Left lung (tissue), 8 donors: ENCODE data around the gene RILPL2. TPM values are rescaled to one million over a fixed set of nuclear protein-coding genes. Genes with fewer than 3 reads are reported as not detected.

Experiments
- polyA plus RNA-seq, 6 donors: library from polyadenylated mRNA; unstranded; fragments of 120-200 nt; gene quantifications; one replicate each; pipeline ENCODE4 v1.2.1, GENCODE V29; 2013; ENCODE audit not compliant: insufficient read length in 6 of 6
- total RNA-seq, 2 donors: library from RNA; stranded (reverse); fragmentation: NEBNext Ultra II Directional; extraction: Animal tissue kit (Norgen Biotek cat#: 25700); gene quantifications; one replicate each; pipeline ENCODE4 v1.2.1, GENCODE V29; 2021
- donor health status: DM: no; HTN: yes; CAD: no.
- donor health status: DM: no; HTN: no; CAD: no.

The RILPL2 gene
- total and polyA plus RNA-seq, 8 donors = 4.6 to 14.0 (median 5.4) TPM

Other genes with a start within 250 kb of the RILPL2 start
- 10 to 100 TPM; 27.6 to 28.1 TPM for gene MPHOSPH9, start 203.5 kb downstream of the RILPL2 start, total RNA-seq
- 10 to 100 TPM; 33.9 to 46.7 (median 37.7) TPM for gene MPHOSPH9, start 203.5 kb downstream of the RILPL2 start, polyA plus RNA-seq
- gene MTRFR, start 203.2 kb downstream of the RILPL2 start, total RNA-seq = 10 to 100 TPM; 13.2 to 13.3 TPM
- gene MTRFR, start 203.2 kb downstream of the RILPL2 start, polyA plus RNA-seq = 10 to 100 TPM; 24.4 to 28.5 (median 26.8) TPM
- 100 to 1,000 TPM; 145 to 154 TPM for gene CDK2AP1, start 164.8 kb downstream of the RILPL2 start, total RNA-seq
- 100 to 1,000 TPM; 213 to 299 (median 244) TPM for gene CDK2AP1, start 164.8 kb downstream of the RILPL2 start, polyA plus RNA-seq
- 10 to 100 TPM; 26.5 to 32.1 TPM for gene SBNO1, start 71.8 kb downstream of the RILPL2 start, total RNA-seq
- 10 to 100 TPM; 27.4 to 30.9 (median 28.8) TPM for gene SBNO1, start 71.8 kb downstream of the RILPL2 start, polyA plus RNA-seq
- 10 to 100 TPM; 39.7 to 42.4 TPM for gene KMT5A, start 52.6 kb downstream of the RILPL2 start, total RNA-seq
- 10 to 100 TPM; 53.4 to 65.0 (median 57.0) TPM for gene KMT5A, start 52.6 kb downstream of the RILPL2 start, polyA plus RNA-seq
- gene SNRNP35, start 21.5 kb upstream of the RILPL2 start, total RNA-seq = 10 to 100 TPM; 22.6 to 24.5 TPM
- 10 to 100 TPM; 35.3 to 42.6 (median 39.0) TPM for gene SNRNP35, start 21.5 kb upstream of the RILPL2 start, polyA plus RNA-seq
- 10 to 100 TPM; 11.9 to 19.1 TPM for gene RILPL1, start 97.0 kb upstream of the RILPL2 start, total RNA-seq
- 10 to 100 TPM; 19.2 to 25.2 (median 23.1) TPM for gene RILPL1, start 97.0 kb upstream of the RILPL2 start, polyA plus RNA-seq
- 100 to 1,000 TPM; 270 to 343 TPM for gene TMED2, start 147.9 kb upstream of the RILPL2 start, total RNA-seq
- gene TMED2, start 147.9 kb upstream of the RILPL2 start, polyA plus RNA-seq = 100 to 1,000 TPM; 162 to 214 (median 193) TPM
- gene DDX55, start 165.4 kb upstream of the RILPL2 start, total RNA-seq = 10 to 100 TPM; 13.9 to 21.5 TPM
- 10 to 100 TPM; 36.1 to 59.3 (median 45.4) TPM for gene DDX55, start 165.4 kb upstream of the RILPL2 start, polyA plus RNA-seq
- gene EIF2B1, start 197.0 kb upstream of the RILPL2 start, total RNA-seq = 10 to 100 TPM; 40.7 to 42.7 TPM
- 10 to 100 TPM; 65.6 to 73.4 (median 68.4) TPM for gene EIF2B1, start 197.0 kb upstream of the RILPL2 start, polyA plus RNA-seq
- 10 to 100 TPM; 27.2 to 29.6 TPM for gene GTF2H3, start 197.1 kb upstream of the RILPL2 start, total RNA-seq
- 10 to 100 TPM; 35.4 to 40.1 (median 38.4) TPM for gene GTF2H3, start 197.1 kb upstream of the RILPL2 start, polyA plus RNA-seq
- gene TCTN2, start 234.4 kb upstream of the RILPL2 start, total RNA-seq = 10 to 100 TPM; 11.0 to 12.6 TPM
- gene TCTN2, start 234.4 kb upstream of the RILPL2 start, polyA plus RNA-seq = 10 to 100 TPM; 20.2 to 30.2 (median 26.6) TPM